ENCODE results near the gene TMEM176A. TPM values are rescaled to one million over a fixed set of nuclear protein-coding genes. Genes with fewer than 3 reads are reported as not detected.

The TMEM176A gene
- total RNA-seq, 4 donors from 2014 or later: 4.5 to 20.3 (median 17.9) TPM

- TF ChIP-seq CTCF (IDR thresholded peaks at IDR 0.05; ENCODE audit: low read depth): no peak
Measured at GRCh38 chr7:150806454-150806853, 5.9 kb downstream of the TMEM176A start.

GRCh38 chr7:150806863-150807262, 6.3 kb downstream of the TMEM176A start:
- no peak for TF ChIP-seq CTCF (IDR thresholded peaks at IDR 0.05; ENCODE audit: low read depth)

GRCh38 chr7:150814328-150815001, 13.9 kb downstream of the TMEM176A start:
- TF ChIP-seq CTCF (IDR thresholded peaks at IDR 0.05; ENCODE audit: low read depth): no peak

GRCh38 chr7:150818971-150819370, 18.4 kb downstream of the TMEM176A start:
- no peak for TF ChIP-seq CTCF (IDR thresholded peaks at IDR 0.05; ENCODE audit: low read depth)

- no peak for TF ChIP-seq CTCF (IDR thresholded peaks at IDR 0.05; ENCODE audit: low read depth)
Measured at GRCh38 chr7:150820148-150820547, 19.6 kb downstream of the TMEM176A start.

- TF ChIP-seq CTCF (IDR thresholded peaks at IDR 0.05; ENCODE audit: low read depth): no peak
Measured at GRCh38 chr7:150820578-150821198, 20.1 kb downstream of the TMEM176A start.

GRCh38 chr7:150823043-150823442, 22.5 kb downstream of the TMEM176A start:
- TF ChIP-seq CTCF (IDR thresholded peaks at IDR 0.05; ENCODE audit: low read depth): no peak

Measured in subcutaneous adipose tissue (tissue), 4 donors.